HEK293 (cell line): ENCODE results near the gene STRN4.
A peak's percentile ranks its signal among the peaks of the same experiment; 100 is the strongest.

ENCODE experiments used
- CTCF ChIA-PET: fragments of 350-600 bp; formaldehyde crosslinking; extraction: SDS; loops from one replicate; lab custom pipeline; 2021; ENCODE audit warnings: antibody characterized with exemption; lab: Yijun Ruan, JAX
- POLR2A ChIA-PET: fragments of 300-600 bp; formaldehyde crosslinking; extraction: SDS; loops from one replicate; lab custom pipeline; 2020; ENCODE audit warnings: antibody characterized with exemption, inconsistent platforms; lab: Yijun Ruan, JAX
- H3K27ac ChIP-seq: fragments of 200-500 bp; sonication (Bioruptor generic); 2 replicates; pipeline ENCODE4 v1.5.1; 2014; ENCODE audit warnings: low read depth, low read length, control low read depth, inconsistent platforms; ENCODE audit errors: extremely low read depth
- H3K36me3 ChIP-seq, 2 experiments: fragments of 200-500 bp in 1 of 2; sonication (Bioruptor generic) in 1 of 2; 1 replicate in 1 of 2; 2 replicates in 1 of 2; pipeline ENCODE4 v1.5.1; 2014 to 2017; ENCODE audit warnings: inconsistent platforms in 2 of 2, low read length in 2 of 2; ENCODE audit not compliant: control insufficient read depth in 2 of 2, insufficient read depth in 1 of 2
- H3K4me1 ChIP-seq: fragments of 200-500 bp; sonication (Bioruptor generic); 2 replicates; pipeline ENCODE4 v1.5.1; 2014; ENCODE audit warnings: mild to moderate bottlenecking, low read length, inconsistent platforms; ENCODE audit not compliant: control insufficient read depth, insufficient read depth
- H3K4me3 ChIP-seq: 2 replicates; pipeline ENCODE4 v1.5.1; 2011; ENCODE audit warnings: low read depth, mild to moderate bottlenecking, control low read depth, low read length, moderate library complexity
- H3K9me3 ChIP-seq: fragments of 200-500 bp; sonication (Bioruptor generic); 2 replicates; pipeline ENCODE4 v1.5.1; 2014; ENCODE audit warnings: low read depth, low read length, inconsistent platforms; ENCODE audit not compliant: control insufficient read depth, insufficient read depth
- ATF2 ChIP-seq: fragments of 450-650 bp; formaldehyde crosslinking; IDR thresholded peaks from 2 replicates; pipeline ENCODE4 v1.5.1; 2016; ENCODE audit warnings: missing biosample characterization, missing genetic modification characterization, low read depth
- CTCF ChIP-seq: fragments of 450-650 bp; formaldehyde crosslinking; IDR thresholded peaks from 2 replicates; pipeline ENCODE4 v1.5.1; 2016; ENCODE audit warnings: missing biosample characterization, missing genetic modification characterization
- GLIS1 ChIP-seq: fragments of 450-650 bp; formaldehyde crosslinking; IDR thresholded peaks from 2 replicates; pipeline ENCODE4 v1.5.1; 2016; ENCODE audit warnings: missing biosample characterization, missing genetic modification characterization
- HOXD13 ChIP-seq: sonication (generic); formaldehyde crosslinking; IDR thresholded peaks from 2 replicates; pipeline ENCODE4 v1.8.0; 2022; ENCODE audit warnings: missing genetic modification reagents, borderline replicate concordance
- KLF1 ChIP-seq: fragments of 450-650 bp; formaldehyde crosslinking; IDR thresholded peaks from 2 replicates; pipeline ENCODE4 v1.5.1; 2016; ENCODE audit warnings: missing biosample characterization, missing genetic modification characterization
- MZF1 ChIP-seq: fragments of 450-650 bp; formaldehyde crosslinking; IDR thresholded peaks from 2 replicates; pipeline ENCODE4 v1.5.1; 2017; ENCODE audit warnings: missing biosample characterization, missing genetic modification characterization, borderline replicate concordance
- REST ChIP-seq: fragments of 450-650 bp; formaldehyde crosslinking; IDR thresholded peaks from 2 replicates; pipeline ENCODE4 v1.5.1; 2016; ENCODE audit warnings: missing biosample characterization, missing genetic modification characterization
- ZFP3 ChIP-seq: fragments of 450-650 bp; formaldehyde crosslinking; IDR thresholded peaks from 2 replicates; pipeline ENCODE4 v1.5.1; 2016; ENCODE audit warnings: low read depth, missing biosample characterization, missing genetic modification characterization
- ZIC2 ChIP-seq: fragments of 450-650 bp; formaldehyde crosslinking; IDR thresholded peaks from 2 replicates; pipeline ENCODE4 v1.5.1; 2016; ENCODE audit warnings: missing biosample characterization, missing genetic modification characterization
- ZNF112 ChIP-seq: fragments of 450-650 bp; formaldehyde crosslinking; IDR thresholded peaks from 2 replicates; pipeline ENCODE4 v1.5.0; 2017; ENCODE audit warnings: missing biosample characterization, missing genetic modification characterization
- ZNF138 ChIP-seq: fragments of 450-650 bp; formaldehyde crosslinking; IDR thresholded peaks from 2 replicates; pipeline ENCODE4 v1.5.1; 2016; ENCODE audit warnings: missing biosample characterization, missing genetic modification characterization, borderline replicate concordance
- ZNF174 ChIP-seq: fragments of 450-650 bp; formaldehyde crosslinking; IDR thresholded peaks from 2 replicates; pipeline ENCODE4 v1.5.0; 2017; ENCODE audit warnings: missing biosample characterization, mild to moderate bottlenecking, missing genetic modification characterization
- ZNF175 ChIP-seq: fragments of 450-650 bp; formaldehyde crosslinking; IDR thresholded peaks from 2 replicates; pipeline ENCODE4 v1.5.1; 2016; ENCODE audit warnings: missing biosample characterization, missing genetic modification characterization
- ZNF202 ChIP-seq: fragments of 450-650 bp; formaldehyde crosslinking; IDR thresholded peaks from 2 replicates; pipeline ENCODE4 v1.5.1; 2016; ENCODE audit warnings: missing biosample characterization, missing genetic modification characterization, borderline replicate concordance
- ZNF398 ChIP-seq: fragments of 450-650 bp; formaldehyde crosslinking; IDR thresholded peaks from 2 replicates; pipeline ENCODE4 v1.5.1; 2017; ENCODE audit warnings: missing biosample characterization, missing genetic modification characterization
- ZNF549 ChIP-seq: fragments of 450-650 bp; IDR thresholded peaks from 2 replicates; pipeline ENCODE4 v1.5.1; 2018; ENCODE audit warnings: missing biosample characterization, missing genetic modification characterization, mild to moderate bottlenecking, inconsistent platforms, moderate library complexity
- ZNF600 ChIP-seq: fragments of 450-650 bp; formaldehyde crosslinking; IDR thresholded peaks from 2 replicates; pipeline ENCODE4 v1.5.1; 2016; ENCODE audit warnings: missing biosample characterization, missing genetic modification characterization
- ZNF830 ChIP-seq: fragments of 450-650 bp; IDR thresholded peaks from 2 replicates; pipeline ENCODE4 v1.5.0; 2018; ENCODE audit warnings: missing biosample characterization, missing genetic modification characterization, low read depth, mild to moderate bottlenecking, moderate library complexity

The STRN4 gene

GRCh38 chr19:46725859-46726393 is 20.3 kb downstream of the STRN4 start (continued):
- TF ChIP-seq ATF2 (tag by site-specific recombination) = no peak

- H3K27ac ChIP-seq = no peak overlapping the region
- no peaks in the 10 kb centered on the region; the same call in 1 of the 2 replicates for H3K4me1 ChIP-seq
- TF ChIP-seq ZIC2 (tag by site-specific recombination) (peak; percentile 76), ZFP3 (tag by site-specific recombination) (no peak), GLIS1 (tag by site-specific recombination) (peak; percentile 93), ZNF202 (no peak)
- H3K4me3 ChIP-seq = no peak overlapping the region
- peaks cover 29 to 99% of the 10 kb centered on the region in 2 experiments; a peak in 2 of 3 replicates for H3K36me3 ChIP-seq
- H3K9me3 ChIP-seq = no peaks in the 10 kb centered on the region
- POLR2A ChIA-PET = interaction anchor here (0.6 kb wide), 1 partner anchor 20 kb away, joined by 4 read pairs; no protein-coding TSS in a partner anchor
- CTCF ChIA-PET = interaction anchor here (0.7 to 1.5 kb wide), 2 partner anchors 20 to 181 kb away, joined by 3 to 6 read pairs; no protein-coding TSS in a partner anchor
Observed at GRCh38 chr19:46725036-46725820, 21.0 kb downstream of the STRN4 start.

- Histone ChIP-seq H3K4me3 (no peak overlapping the region), H3K36me3 (peaks cover 29 to 99% of the 10 kb centered on the region in 2 experiments; a peak in 2 of 3 replicates), H3K4me1 (no peaks in the 10 kb centered on the region; the same call in 1 of the 2 replicates), H3K27ac (peak overlapping the region; percentile 37; the same call in 1 of the 2 replicates), H3K9me3 (no peaks in the 10 kb centered on the region)
- ChIA-PET CTCF (interaction anchor here (0.6 to 1.5 kb wide), 5 partner anchors 19 to 180 kb away, joined by 3 to 8 read pairs (median 3); no protein-coding TSS in a partner anchor), POLR2A (interaction anchor here (0.6 kb wide), 1 partner anchor 19 kb away, joined by 4 read pairs; no protein-coding TSS in a partner anchor)
- no peak for TF ChIP-seq ZNF398 (tag by site-specific recombination)
- peak; percentile 74 for TF ChIP-seq ZNF600 (tag by site-specific recombination)
- TF ChIP-seq KLF1 = no peak
- TF ChIP-seq ZNF549 (tag by site-specific recombination) = no peak
- TF ChIP-seq, all 188 proteins: peak for 1
Observed at GRCh38 chr19:46724468-46724867, 21.8 kb downstream of the STRN4 start.

- CTCF ChIA-PET = interaction anchor here (0.7 to 0.8 kb wide), 2 partner anchors 8 to 18 kb away, joined by 3 to 8 read pairs; no protein-coding TSS in a partner anchor
- POLR2A ChIA-PET = interaction anchor here (0.6 kb wide), 1 partner anchor 31 kb away, joined by 3 read pairs; no protein-coding TSS in a partner anchor
- H3K27ac ChIP-seq = no peak overlapping the region
- H3K9me3 ChIP-seq = no peaks in the 10 kb centered on the region
- no peak overlapping the region for H3K4me3 ChIP-seq
- no peaks in the 10 kb centered on the region for H3K4me1 ChIP-seq
- H3K36me3 ChIP-seq = peaks cover 29 to 94% of the 10 kb centered on the region in 2 experiments; a peak in 2 of 3 replicates
- TF ChIP-seq HOXD13 (CRISPR knock-in tag) (no peak), ZNF830 (tag by site-specific recombination) (no peak), CTCF (tag by site-specific recombination) (no peak), MZF1 (tag by site-specific recombination) (no peak), GLIS1 (tag by site-specific recombination) (no peak), ZNF174 (tag by site-specific recombination) (no peak), ZNF138 (tag by site-specific recombination) (no peak), REST (tag by site-specific recombination) (no peak), ZNF175 (tag by site-specific recombination) (no peak), ZNF112 (tag by site-specific recombination) (no peak)
Observed at GRCh38 chr19:46723471-46723870, 22.8 kb downstream of the STRN4 start.
